GM12864 (cell line): ENCODE results near the gene PID1.

Experiments
- DNase-seq: peaks from one replicate; pipeline ENCODE4 v3.0.0-alpha.2; 2011; ENCODE audit warnings: low read depth
- H3K4me3 ChIP-seq: 2 replicates; pipeline ENCODE4 v1.5.1; 2011; ENCODE audit warnings: mild to moderate bottlenecking, low read depth, low read length, control low read depth
- TF ChIP-seq, protein P1 (sequence below): IDR thresholded peaks from 2 replicates; pipeline ENCODE4 v1.5.1; 2011; ENCODE audit warnings: low read depth, mild to moderate bottlenecking, moderate library complexity, low read length, control low read depth, inconsistent platforms; ENCODE audit errors: missing control alignments

PID1 gene

GRCh38 chr2:229237270-229237669, 33.8 kb downstream of the PID1 start:
- TF ChIP-seq, protein P1, sequence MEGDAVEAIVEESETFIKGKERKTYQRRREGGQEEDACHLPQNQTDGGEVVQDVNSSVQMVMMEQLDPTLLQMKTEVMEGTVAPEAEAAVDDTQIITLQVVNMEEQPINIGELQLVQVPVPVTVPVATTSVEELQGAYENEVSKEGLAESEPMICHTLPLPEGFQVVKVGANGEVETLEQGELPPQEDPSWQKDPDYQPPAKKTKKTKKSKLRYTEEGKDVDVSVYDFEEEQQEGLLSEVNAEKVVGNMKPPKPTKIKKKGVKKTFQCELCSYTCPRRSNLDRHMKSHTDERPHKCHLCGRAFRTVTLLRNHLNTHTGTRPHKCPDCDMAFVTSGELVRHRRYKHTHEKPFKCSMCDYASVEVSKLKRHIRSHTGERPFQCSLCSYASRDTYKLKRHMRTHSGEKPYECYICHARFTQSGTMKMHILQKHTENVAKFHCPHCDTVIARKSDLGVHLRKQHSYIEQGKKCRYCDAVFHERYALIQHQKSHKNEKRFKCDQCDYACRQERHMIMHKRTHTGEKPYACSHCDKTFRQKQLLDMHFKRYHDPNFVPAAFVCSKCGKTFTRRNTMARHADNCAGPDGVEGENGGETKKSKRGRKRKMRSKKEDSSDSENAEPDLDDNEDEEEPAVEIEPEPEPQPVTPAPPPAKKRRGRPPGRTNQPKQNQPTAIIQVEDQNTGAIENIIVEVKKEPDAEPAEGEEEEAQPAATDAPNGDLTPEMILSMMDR: no peak
- no peak for DNase-seq
- H3K4me3 ChIP-seq: no peak overlapping the region

DNA sequence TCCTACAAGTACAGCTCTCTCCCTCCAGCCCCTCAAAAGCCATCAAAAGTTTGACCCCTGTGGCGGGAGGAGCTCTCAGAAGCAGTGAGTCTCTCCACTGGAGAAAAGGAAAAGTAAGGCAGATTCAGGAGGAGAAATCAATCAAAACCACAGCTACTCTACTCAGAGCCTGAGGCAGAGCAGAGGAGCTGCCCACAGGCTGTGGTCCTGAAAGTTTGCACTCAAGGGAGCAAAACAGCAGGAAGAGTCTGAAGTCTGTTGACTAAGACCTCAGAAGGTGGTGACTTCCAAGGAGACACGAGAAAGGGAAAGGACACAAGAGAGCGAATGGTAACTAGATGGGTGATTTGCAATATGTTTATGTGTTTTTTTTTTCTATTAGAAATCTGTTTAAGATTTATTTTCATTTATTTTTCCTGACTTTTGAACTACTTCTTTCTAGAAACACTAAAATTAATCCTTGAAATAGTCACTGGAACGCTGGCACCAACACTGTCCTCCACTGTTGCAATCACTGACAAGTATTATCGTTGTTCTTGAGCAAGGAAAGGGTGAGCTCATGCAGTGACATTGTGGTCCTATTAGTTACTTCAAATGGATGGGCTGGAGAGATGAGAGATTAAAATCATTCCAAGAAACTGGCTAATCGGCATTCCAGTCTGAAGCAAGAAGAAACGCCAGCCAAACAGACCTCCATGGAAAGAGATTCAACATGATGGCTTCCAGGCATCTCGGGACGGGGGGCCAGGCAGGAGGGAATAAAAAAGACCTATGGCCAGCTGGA, 35.8 kb downstream of the PID1 start:
- H3K4me3 ChIP-seq: no peak overlapping the region
- no peak for DNase-seq
- TF ChIP-seq, protein P1: no peak

- TF ChIP-seq, protein P1: no peak
- DNase-seq: no peak
- H3K4me3 ChIP-seq: no peak overlapping the region
Measured at GRCh38 chr2:229231885-229232284, 39.2 kb downstream of the PID1 start.

DNA sequence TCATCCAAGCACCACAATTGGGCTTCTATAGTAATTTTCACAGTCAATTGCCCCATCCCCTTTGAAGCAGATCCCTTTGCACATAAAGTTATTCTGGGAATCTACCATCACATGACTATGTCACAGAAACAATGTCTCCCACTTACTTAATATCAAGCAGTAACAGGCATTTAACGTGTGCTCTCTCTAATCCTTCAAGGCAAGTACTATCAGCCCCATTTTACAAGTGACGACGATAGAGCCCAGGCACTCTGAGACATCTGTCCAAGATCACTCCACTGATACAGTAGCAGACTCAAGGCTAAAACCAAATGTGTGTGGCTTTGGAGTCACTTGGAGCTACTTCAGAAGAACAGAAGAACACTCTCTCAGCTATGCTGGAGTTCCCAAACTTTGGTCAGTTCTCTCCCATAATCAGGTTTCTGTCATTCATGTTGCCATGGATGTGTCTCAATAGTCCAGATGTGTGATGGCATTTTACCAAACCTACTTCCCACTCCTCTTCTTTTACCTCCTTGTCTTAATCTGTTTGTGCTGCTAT, 39.7 kb downstream of the PID1 start:
- no peak for DNase-seq
- TF ChIP-seq, protein P1: no peak
- H3K4me3 ChIP-seq: no peak overlapping the region

DNA sequence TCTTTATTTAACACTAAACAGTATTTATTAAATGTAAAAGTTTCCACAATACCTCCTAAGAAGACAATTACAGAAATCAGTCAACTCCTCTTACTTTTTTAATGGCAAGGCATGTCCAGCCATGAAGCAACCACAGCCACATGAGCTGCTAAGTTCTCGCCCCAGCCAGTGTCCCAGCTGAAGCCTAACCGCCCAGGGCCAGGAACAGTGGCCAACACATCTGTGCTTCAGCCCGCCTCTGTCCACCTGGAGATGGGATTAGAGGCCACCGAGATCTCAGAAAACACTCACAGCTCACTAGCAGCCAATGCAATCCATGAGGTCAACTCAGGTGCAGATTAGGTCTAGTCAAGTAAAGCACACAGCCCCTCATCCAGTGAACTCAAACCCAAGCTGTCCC, 40.2 kb downstream of the PID1 start:
- DNase-seq: no peak
- H3K4me3 ChIP-seq: no peak overlapping the region
- TF ChIP-seq, protein P1: no peak

GRCh38 chr2:229230256-229230655, 40.8 kb downstream of the PID1 start:
- no peak for DNase-seq
- TF ChIP-seq, protein P1: no peak
- H3K4me3 ChIP-seq: no peak overlapping the region

DNA sequence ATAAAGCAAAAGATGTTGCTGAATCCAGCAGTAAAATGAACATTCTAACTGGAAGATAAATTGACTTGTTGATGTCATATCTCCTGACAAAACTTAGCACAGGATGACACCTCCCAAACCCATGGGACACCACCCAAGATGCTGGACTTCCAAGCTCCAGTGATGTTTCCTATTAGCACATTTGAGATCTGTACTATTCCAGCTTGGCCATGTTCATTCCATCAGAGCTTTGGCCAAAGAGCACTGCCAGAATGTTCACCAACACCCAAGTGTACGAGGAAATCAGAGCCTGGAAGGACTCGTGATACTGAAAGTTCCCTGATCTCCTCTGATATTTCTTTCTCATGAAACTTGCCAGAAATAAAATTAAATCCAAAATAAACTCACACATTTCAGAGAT, 44.7 kb downstream of the PID1 start:
- TF ChIP-seq, protein P1: no peak
- DNase-seq: no peak
- no peak overlapping the region for H3K4me3 ChIP-seq
